Caco-2 (cell line): ENCODE measurements around the gene NFIX. TPM values are rescaled to one million over a fixed set of nuclear protein-coding genes. Genes with fewer than 3 reads are reported as not detected.

ENCODE experiments used
- BruUV-seq: library from RNA; stranded (reverse); fragments of 400-500 nt; replicated peaks from 2 replicates; lab custom pipeline; 2021; lab: Mats Ljungman, UMichigan
- CTCF ChIA-PET: fragments of 300-600 bp; sonication (Branson Sonifier 250); formaldehyde crosslinking; loops from one replicate; lab custom pipeline; 2022; ENCODE audit warnings: antibody characterized with exemption; lab: Charles Lee
- POLR2A ChIA-PET: fragments of 300-600 bp; sonication (Branson Sonifier 250); formaldehyde crosslinking; loops from one replicate; lab custom pipeline; 2022; ENCODE audit warnings: antibody characterized with exemption; lab: Charles Lee
- DNase-seq, 2 experiments: peaks; one replicate each; pipeline versions ENCODE4 v3.0.0 to v3.0.0-alpha.2; 2020 to 2022
- H3K27me3 ChIP-seq: replicated peaks from 2 replicates; pipeline ENCODE4 v1.6.0; 2011; ENCODE audit warnings: low read length; ENCODE audit not compliant: control insufficient read depth, insufficient read depth
- H3K36me3 ChIP-seq: 2 replicates; pipeline ENCODE4 v1.5.1; 2011; ENCODE audit warnings: low read length; ENCODE audit not compliant: control insufficient read depth, insufficient read depth
- H3K4me1 ChIP-seq: fragments of 250-450 bp; sonication (Bioruptor Pico); 2 replicates; pipeline ENCODE4 v1.5.1; 2020; ENCODE audit warnings: mild to moderate bottlenecking
- H3K4me3 ChIP-seq: 2 replicates; pipeline ENCODE4 v1.5.1; 2011; ENCODE audit warnings: low read depth, mild to moderate bottlenecking, control low read depth, low read length
- H3K9me3 ChIP-seq: fragments of 250-450 bp; sonication (Bioruptor Pico); 2 replicates; pipeline ENCODE4 v1.5.1; 2020; ENCODE audit warnings: mild to moderate bottlenecking, moderate library complexity
- H3K27ac Mint-ChIP-seq: one replicate; pipeline ENCODE4 v1.8.0; 2022; ENCODE audit warnings: mixed read lengths; ENCODE audit not compliant: unreplicated experiment
- H3K27me3 Mint-ChIP-seq: one replicate; pipeline ENCODE4 v1.8.0; 2022; ENCODE audit warnings: mixed read lengths; ENCODE audit not compliant: insufficient read depth, unreplicated experiment
- H3K36me3 Mint-ChIP-seq: one replicate; pipeline ENCODE4 v1.8.0; 2022; ENCODE audit warnings: mild to moderate bottlenecking, mixed read lengths; ENCODE audit not compliant: insufficient read depth, unreplicated experiment
- H3K4me1 Mint-ChIP-seq: one replicate; pipeline ENCODE4 v1.8.0; 2022; ENCODE audit warnings: low read depth, mixed read lengths; ENCODE audit not compliant: unreplicated experiment
- H3K4me3 Mint-ChIP-seq: one replicate; pipeline ENCODE4 v1.8.0; 2022; ENCODE audit warnings: mild to moderate bottlenecking, moderate library complexity, mixed read lengths; ENCODE audit not compliant: unreplicated experiment
- H3K9me3 Mint-ChIP-seq: one replicate; pipeline ENCODE4 v1.8.0; 2022; ENCODE audit warnings: mixed read lengths; ENCODE audit not compliant: unreplicated experiment
- intact Hi-C: fragments of 100-400 bp; cut with micrococcal nuclease; formaldehyde crosslinking; loops from one replicate; pipeline ENCODE4 v1.10.0; 2022; ENCODE audit not compliant: unreplicated experiment
- total RNA-seq: library from RNA; stranded (reverse); gene quantifications from 2 replicates; pipeline ENCODE4 v1.2.3, GENCODE V29; 2022
- TF ChIP-seq, protein P1 (sequence below), 2 experiments: fragments of 200-600 bp in 1 of 2; IDR thresholded peaks; 1 replicate in 1 of 2; 2 replicates in 1 of 2; pipeline versions ENCODE4 v1.5.1 to v1.8.0; 2011 to 2022; ENCODE audit warnings: antibody characterized with exemption in 1 of 2, control low read depth in 1 of 2, inconsistent platforms in 1 of 2, low read depth in 1 of 2, low read length in 1 of 2, mild to moderate bottlenecking in 1 of 2, moderate library complexity in 1 of 2; ENCODE audit not compliant: insufficient read depth in 1 of 2, severe bottlenecking in 1 of 2, unreplicated experiment in 1 of 2

Gene NFIX
- total RNA-seq, 1 experiment from 2014 or later: 0.82 TPM

DNA sequence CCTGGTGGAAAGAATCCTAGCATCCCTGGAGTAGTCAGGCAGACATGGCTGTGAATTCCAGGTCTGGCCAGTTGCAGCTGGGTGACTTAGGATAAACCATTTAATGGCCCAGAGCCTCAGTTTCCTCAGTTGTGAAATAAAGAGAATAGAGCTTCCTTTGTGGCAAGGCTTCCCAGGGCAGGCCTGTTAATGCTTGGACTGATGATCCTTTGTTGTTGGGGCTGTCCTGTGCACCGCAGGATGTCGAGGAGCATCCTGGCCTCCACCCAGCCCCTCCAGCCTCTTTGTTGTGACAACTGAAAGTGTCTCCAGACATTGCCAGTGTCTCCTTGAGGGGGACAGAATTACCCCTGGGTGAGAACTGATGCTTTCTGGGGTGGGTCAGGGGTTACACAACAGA lies 91.1 kb downstream of the NFIX start:
- DNase-seq: no peak
- Histone ChIP-seq H3K4me1 (no peaks in the 10 kb centered on the region), H3K27me3 (no peaks in the 10 kb centered on the region; the same call in none of the 2 replicates), H3K4me3 (no peak overlapping the region), H3K9me3 (no peaks in the 10 kb centered on the region), H3K36me3 (no peaks in the 10 kb centered on the region)
- ChIA-PET POLR2A (no interaction called here), CTCF (interaction anchor here (1.1 kb wide), 1 partner anchor 121 kb away, joined by 3 read pairs; no protein-coding TSS in a partner anchor)
- no TSS peak for BruUV-seq
- no peaks in the 10 kb centered on the region for H3K9me3 Mint-ChIP-seq
- intact Hi-C loops: no loop called here
- H3K36me3 Mint-ChIP-seq: no peaks in the 10 kb centered on the region
- H3K4me3 Mint-ChIP-seq: no peak overlapping the region
- peaks cover 4% of the 10 kb centered on the region for H3K4me1 Mint-ChIP-seq
- no peak overlapping the region for H3K27ac Mint-ChIP-seq
- TF ChIP-seq, protein P1, sequence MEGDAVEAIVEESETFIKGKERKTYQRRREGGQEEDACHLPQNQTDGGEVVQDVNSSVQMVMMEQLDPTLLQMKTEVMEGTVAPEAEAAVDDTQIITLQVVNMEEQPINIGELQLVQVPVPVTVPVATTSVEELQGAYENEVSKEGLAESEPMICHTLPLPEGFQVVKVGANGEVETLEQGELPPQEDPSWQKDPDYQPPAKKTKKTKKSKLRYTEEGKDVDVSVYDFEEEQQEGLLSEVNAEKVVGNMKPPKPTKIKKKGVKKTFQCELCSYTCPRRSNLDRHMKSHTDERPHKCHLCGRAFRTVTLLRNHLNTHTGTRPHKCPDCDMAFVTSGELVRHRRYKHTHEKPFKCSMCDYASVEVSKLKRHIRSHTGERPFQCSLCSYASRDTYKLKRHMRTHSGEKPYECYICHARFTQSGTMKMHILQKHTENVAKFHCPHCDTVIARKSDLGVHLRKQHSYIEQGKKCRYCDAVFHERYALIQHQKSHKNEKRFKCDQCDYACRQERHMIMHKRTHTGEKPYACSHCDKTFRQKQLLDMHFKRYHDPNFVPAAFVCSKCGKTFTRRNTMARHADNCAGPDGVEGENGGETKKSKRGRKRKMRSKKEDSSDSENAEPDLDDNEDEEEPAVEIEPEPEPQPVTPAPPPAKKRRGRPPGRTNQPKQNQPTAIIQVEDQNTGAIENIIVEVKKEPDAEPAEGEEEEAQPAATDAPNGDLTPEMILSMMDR (IDR thresholded peaks at IDR 0.05; ENCODE audit: insufficient read depth in 1 of 2, low read depth in 1 of 2, low read length in 1 of 2, severe bottlenecking in 1 of 2, unreplicated experiment in 1 of 2): no peak
- peaks cover 12% of the 10 kb centered on the region for H3K27me3 Mint-ChIP-seq

DNA sequence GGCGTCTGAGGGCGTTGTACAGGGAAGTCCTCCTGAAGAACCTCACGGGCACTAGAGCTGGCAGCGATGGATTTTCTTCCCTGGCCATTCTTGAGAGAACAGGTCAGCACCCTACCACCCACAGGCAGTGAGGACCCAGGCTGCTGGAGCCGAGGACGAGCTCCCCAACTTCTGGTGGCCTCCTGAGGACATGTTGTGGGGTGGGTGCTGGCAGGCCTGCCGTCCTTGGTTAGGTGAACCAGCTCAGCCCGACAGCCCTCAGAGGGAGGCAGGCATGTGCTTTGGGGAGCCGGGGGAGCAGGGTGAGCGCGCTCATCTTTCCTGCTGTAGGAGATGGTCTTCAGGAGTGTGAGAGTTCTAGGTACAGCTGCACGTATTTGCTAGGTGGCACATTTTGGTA lies 92.0 kb downstream of the NFIX start:
- ChIA-PET CTCF (interaction anchor here (1.1 to 1.5 kb wide), 2 partner anchors 110 to 122 kb away, joined by 3 to 4 read pairs; no protein-coding TSS in a partner anchor), POLR2A (no interaction called here)
- Histone ChIP-seq H3K4me3 (no peak overlapping the region), H3K27me3 (no peaks in the 10 kb centered on the region; the same call in none of the 2 replicates), H3K9me3 (no peaks in the 10 kb centered on the region), H3K36me3 (no peaks in the 10 kb centered on the region), H3K4me1 (no peaks in the 10 kb centered on the region)
- Mint-ChIP-seq H3K36me3 (no peaks in the 10 kb centered on the region), H3K4me1 (peaks cover 4% of the 10 kb centered on the region), H3K9me3 (no peaks in the 10 kb centered on the region), H3K27me3 (peaks cover 12% of the 10 kb centered on the region), H3K4me3 (no peak overlapping the region), H3K27ac (no peak overlapping the region)
- no TSS peak for BruUV-seq
- DNase-seq: no peak
- intact Hi-C loops: no loop called here
- TF ChIP-seq, protein P1 (IDR thresholded peaks at IDR 0.05; ENCODE audit: insufficient read depth in 1 of 2, low read depth in 1 of 2, low read length in 1 of 2, severe bottlenecking in 1 of 2, unreplicated experiment in 1 of 2): no peak

DNA sequence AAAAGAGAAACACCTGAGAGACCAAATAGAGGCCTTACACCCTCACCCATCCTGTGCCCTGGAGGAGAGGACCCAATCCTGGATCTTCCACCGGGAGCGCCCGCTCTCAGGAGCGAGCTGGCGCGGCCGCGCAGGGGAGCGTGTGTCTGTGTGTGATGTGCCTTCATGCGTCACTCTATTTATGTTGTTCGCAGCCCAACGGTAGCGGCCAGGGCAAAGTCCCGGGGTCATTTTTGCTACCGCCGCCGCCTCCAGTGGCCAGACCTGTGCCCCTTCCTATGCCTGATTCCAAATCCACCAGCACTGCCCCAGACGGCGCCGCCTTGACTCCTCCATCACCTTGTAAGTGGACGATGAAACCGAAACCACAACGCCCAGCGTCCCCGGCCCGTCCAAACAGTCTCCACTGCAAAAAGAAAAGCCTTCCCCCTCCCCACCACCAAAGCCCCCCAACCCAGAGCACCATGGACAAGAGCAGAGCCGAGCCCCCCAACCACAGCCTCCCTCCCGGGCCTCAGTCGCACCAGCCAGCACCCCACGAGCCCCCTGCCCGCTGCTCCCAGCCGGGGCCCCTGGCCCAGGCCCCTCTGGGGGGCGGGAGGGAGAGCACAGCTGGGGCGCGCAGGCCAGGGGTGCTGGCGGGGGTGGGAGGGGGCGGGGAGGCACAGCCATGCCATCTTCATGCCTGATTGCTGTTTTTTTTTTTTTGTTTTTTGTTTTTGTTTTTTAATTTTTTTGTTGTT lies 92.7 kb downstream of the NFIX start:
- H3K4me1 ChIP-seq: no peaks in the 10 kb centered on the region
- no peaks in the 10 kb centered on the region; the same call in none of the 2 replicates for H3K27me3 ChIP-seq
- H3K9me3 ChIP-seq: no peaks in the 10 kb centered on the region
- BruUV-seq: no TSS peak
- Mint-ChIP-seq H3K4me3 (no peak overlapping the region), H3K36me3 (no peaks in the 10 kb centered on the region), H3K9me3 (no peaks in the 10 kb centered on the region), H3K4me1 (peaks cover 4% of the 10 kb centered on the region), H3K27me3 (peaks cover 12% of the 10 kb centered on the region), H3K27ac (no peak overlapping the region)
- no peaks in the 10 kb centered on the region for H3K36me3 ChIP-seq
- TF ChIP-seq, protein P1 (IDR thresholded peaks at IDR 0.05; ENCODE audit: insufficient read depth in 1 of 2, low read depth in 1 of 2, low read length in 1 of 2, severe bottlenecking in 1 of 2, unreplicated experiment in 1 of 2): no peak
- ChIA-PET CTCF (interaction anchor here (1.5 kb wide), 1 partner anchor 110 kb away, joined by 4 read pairs; no protein-coding TSS in a partner anchor), POLR2A (no interaction called here)
- no peak overlapping the region for H3K4me3 ChIP-seq
- intact Hi-C loops: no loop called here
- DNase-seq: no peak
